Glomerular visceral epithelial cell (primary cell): ENCODE data around the gene AGO1.
A peak's percentile ranks its signal among the peaks of the same experiment; 100 is the strongest.
"Not testable (repeated sequence)": the region's sequence is repeated elsewhere in the genome, so short reads cannot be mapped to it uniquely, and the experiment has no call there.

ENCODE experiments used
- DNase-seq: peaks from one replicate; pipeline ENCODE4 v3.0.0-alpha.2; 2016; ENCODE audit errors: extremely low spot score

The AGO1 gene

GRCh38 chr1:35869245-35869950, 13.6 kb upstream of the AGO1 start:
- DNase-seq, result not testable (repeated sequence)

GRCh38 chr1:35870651-35871309, 12.2 kb upstream of the AGO1 start:
- DNase-seq, result no peak

DNA sequence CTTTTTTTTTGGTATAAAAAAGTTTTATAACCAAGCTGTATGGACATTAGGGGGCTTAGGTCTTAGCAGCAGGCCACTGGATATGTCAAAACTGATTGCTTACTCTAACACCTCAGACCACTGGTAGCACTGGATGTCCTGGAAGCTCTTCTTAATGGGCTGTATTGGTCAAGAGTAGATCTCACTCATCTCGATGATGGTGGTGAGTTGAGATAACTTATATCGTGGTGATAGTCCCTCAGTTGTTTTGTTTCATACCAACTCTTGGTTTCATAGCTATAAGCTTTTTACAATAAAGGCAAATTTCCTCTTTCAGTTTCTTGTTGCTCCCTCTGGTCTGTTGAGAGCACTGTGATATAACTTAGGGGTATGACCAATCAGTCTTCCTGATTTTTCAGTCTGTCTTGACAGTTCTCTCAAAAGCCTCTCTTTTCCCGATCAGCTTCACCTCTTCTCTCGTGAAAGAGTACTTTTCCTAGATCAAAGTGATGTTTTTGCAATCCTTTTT, 9.7 kb upstream of the AGO1 start:
- no peak for DNase-seq

DNA sequence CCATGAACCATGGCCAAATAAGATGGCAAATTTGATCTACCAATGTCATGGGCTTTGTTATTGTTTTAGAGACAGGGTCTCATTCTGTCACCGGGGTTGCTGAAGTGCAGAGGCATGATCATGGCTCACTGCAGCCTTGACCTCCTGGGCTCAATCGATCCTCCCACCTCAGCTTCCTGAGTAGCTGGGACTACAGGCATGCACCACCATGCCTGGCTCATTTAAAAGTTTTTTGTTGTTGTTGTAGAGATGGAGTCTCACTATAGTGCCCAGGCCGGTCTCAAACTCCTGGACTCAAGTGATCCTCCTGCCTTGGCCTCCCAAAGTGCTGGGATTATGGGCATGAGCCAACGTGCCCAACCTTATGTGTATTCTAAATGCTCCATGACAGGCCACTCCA, 8.9 kb upstream of the AGO1 start:
- DNase-seq, result not testable (repeated sequence)

DNA sequence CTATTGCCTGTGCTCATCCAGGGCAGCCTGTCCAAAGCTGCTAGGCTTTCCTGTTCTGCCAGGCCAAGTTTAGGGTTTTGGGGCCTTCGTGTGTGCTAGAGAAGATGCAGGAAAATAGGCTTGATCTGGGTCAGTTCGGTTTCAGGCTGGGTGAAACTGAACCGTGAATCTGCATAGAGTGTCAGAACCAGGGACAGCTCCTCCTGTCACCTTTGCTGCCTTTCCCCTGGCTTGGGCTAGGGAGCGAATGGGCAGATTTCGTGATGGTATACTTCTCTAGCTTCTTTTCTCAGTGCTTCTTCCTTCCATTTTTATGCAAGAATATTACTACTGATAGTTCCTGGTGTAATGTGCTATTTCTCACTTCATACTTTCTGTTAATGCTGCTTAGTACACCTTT, 6.0 kb upstream of the AGO1 start:
- peak; percentile 17 for DNase-seq

GRCh38 chr1:35881850-35882273, 1.1 kb upstream of the AGO1 start:
- no peak for DNase-seq

GRCh38 chr1:35882586-35882944, 444 bp upstream of the AGO1 start:
- DNase-seq, result no peak

DNA sequence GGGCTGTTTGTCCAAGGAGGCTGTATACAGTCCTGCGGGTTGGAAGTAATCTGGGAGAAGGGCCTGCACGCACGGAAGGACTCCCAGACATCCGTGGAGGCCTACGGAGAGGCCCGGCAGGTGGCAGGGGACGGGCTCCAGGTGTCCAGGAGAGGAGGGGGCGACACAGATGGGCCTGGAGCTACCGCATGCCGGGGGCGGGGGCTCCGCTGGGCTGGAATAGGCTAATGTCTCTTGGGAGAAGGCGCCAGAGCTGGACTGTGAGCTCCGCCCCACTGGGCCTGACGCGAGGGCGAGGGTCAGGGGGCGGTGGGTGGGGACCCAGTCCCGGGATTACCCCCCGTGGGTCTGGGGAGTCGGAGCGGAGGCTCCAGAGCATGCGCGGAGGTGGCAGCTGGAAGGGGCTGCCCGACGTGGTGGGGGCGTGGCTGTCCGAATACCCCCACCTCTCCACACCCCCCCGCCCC, 659 bp downstream of the AGO1 start:
- peak; percentile 49 for DNase-seq

- no peak for DNase-seq
Observed at GRCh38 chr1:35884934-35885333, 1.9 kb downstream of the AGO1 start.

DNA sequence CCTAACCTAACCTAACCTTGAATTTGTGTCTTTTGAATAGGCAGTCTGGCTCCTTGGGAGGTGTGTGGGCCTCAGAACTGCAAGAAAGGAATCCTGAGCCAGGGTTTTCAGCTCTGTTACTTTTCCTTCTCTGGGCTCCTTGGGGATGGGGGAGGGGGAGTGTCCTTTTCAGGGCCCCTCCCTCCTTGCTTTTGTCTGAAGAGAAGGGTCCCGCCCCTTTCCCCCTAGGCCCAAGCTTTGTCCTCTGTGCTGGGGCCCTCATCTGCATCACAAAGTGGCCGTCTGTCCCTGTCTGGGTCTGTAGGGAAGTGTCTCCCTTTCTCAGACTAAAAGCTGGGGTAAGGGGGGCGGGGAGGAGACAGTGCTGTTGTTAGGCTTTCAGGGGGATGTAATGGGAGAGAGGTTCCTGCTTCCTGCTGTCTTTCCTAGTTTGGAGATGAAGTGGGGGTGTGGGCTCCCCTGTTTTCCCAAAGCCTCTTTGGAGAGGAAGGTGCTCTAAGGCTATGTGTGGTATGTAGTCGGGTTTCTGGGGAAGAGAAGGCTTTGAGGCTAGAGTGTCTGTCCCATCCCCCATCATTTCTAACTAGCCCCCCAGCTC, 3.1 kb downstream of the AGO1 start:
- no peak for DNase-seq

DNA sequence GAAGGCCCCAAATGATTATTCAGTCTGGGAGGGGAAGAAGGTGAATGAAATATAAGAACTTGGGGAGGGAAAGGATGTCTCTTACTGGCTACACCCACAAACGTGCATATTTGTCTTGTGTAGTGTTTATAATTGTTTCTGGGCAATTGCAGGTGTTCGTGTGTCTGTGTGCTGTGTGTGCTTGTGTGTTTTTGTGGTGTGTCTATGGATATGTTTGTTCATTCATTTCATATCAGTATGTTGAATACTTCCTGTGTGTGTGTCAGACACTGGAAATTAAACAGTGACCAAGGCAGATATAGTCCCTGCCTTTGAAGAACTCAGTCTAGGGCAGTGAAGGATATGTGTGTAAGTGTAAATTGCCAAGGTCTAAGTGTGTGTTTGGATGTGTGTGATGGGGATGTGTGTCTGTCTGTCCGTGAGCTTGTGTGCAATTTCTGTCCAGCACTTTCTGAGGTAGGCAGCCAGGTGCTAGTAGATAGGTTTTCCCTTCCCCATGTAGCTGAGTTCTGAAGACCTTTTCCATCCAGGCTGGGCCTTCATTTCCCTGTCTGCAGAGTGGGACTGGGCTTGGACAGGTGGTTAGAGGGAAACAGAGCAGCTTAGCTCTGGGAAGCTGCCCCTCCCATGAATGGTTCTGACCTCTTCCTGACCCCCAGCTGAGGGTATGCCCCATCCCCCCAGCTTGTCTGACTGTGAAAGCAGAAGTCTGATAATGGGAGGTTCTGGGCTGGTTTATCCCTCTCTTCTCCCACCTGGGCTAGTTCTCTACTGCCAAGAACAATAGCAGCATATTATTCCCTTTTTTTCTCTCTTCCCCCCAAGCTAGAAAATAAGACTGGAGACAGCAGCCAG, 3.8 kb downstream of the AGO1 start:
- DNase-seq, result no peak

DNA sequence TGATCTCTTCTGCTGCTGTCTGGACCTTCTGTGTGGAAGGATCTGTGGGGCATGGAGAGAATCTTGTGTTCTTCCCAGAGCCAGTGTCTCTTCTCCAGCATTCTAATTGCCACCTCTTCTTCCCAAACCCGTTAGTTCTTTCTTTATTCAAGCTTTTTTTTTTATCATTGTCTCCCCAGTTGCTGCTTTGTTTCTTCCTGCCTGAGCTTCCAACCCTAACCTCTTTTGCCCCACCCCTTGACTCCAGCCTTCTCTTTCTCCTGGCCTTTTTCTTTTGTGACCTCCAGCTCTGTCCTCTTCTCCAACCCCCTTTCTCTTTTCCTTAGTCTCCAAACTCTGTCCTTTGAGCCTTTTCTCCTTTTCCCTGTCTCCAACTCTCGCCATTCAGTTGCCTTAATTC, 4.5 kb downstream of the AGO1 start:
- no peak for DNase-seq

- no peak for DNase-seq
Observed at GRCh38 chr1:35888255-35888654, 5.2 kb downstream of the AGO1 start.

DNA sequence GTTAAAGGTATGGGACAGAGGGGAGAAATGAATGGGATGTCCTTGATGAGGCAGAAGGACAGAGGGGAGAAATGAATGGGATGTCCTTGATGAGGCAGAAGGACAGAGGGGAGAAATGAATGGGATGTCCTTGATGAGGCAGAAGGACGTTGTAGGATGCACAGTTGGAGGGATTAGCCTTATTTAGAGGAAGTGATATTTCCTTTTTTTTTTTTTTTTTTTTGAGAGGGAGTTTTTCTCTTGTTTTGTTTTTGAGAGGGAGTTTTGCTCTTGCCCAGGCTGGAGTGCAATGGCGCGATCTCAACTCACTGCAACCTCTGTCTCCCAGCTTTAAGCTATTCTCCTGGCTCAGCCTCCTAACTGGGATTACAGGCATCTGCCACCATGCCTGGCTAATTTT, 6.0 kb downstream of the AGO1 start:
- not testable (repeated sequence) for DNase-seq

DNA sequence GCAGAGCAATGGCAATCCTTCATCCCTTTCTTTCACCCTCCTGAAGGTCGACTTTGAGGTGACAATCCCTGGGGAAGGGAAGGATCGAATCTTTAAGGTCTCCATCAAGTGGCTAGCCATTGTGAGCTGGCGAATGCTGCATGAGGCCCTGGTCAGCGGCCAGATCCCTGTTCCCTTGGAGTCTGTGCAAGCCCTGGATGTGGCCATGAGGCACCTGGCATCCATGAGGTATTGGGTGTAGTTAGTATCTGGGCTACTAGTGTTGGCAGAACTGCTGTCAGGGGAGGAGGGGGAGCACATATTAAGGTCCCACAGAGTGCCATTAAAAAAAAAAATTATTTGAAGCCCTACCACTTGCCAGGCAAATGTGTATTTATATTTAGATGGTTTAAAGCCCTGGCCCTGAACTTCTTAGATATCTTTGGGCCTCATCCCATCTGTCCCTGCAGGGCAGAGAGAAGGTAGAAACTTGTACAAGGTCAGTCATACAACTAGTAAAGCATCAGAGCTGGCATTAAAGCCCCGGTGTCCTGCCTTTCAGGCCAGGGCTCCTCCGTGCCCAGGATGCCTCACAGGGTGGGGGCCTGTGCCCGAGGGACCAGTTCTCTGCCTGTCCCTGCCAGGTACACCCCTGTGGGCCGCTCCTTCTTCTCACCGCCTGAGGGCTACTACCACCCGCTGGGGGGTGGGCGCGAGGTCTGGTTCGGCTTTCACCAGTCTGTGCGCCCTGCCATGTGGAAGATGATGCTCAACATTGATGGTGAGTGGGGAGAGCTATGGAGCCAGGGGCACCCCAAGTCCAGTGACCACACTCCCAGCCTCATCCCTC, 10.3 kb downstream of the AGO1 start:
- DNase-seq, result no peak

- DNase-seq, result peak; percentile 17
Observed at GRCh38 chr1:35894183-35894582, 11.2 kb downstream of the AGO1 start.

GRCh38 chr1:35894656-35895055, 11.6 kb downstream of the AGO1 start:
- DNase-seq, result no peak

DNA sequence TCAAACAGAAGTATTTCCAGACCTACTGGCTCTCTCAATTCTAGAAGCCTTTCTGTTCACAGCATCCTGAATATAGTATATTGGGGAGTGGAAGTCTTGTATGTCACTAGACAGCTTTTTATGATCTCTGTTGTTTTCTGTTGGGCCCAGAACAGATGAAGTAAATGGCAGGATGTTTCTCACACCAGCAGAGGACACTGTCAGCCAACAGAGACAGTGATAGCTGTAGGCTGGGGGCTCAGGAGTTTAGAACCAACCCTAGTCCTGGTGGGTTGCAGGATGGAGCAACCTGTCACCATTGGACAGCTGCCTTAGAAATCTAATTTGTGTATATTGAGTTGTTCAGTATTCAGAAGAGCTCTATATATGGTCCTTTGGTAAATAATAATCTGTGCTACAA, 16.9 kb downstream of the AGO1 start:
- DNase-seq, result no peak

GRCh38 chr1:35901235-35901634, 18.2 kb downstream of the AGO1 start:
- no peak for DNase-seq

DNA sequence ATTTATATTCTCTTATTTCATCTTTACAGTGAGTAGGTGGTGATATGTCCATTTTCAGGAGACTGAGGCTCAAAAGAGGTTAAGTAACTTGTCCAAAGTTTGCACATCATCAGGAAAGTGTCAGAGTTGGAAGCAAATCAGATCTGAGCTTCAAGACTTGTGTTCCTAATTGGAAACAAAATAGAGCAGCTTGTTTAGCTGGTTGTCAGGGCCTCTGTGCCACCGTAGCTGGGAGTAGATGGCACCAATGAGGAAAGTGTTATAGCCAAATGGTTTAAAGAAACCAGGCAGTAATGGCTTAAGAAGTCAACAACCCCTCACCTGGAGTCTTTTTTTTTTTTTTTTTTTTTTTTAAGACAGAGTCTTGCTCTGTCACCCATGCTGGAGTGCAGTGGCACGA, 19.7 kb downstream of the AGO1 start:
- DNase-seq, result no peak

- no peak for DNase-seq
Observed at GRCh38 chr1:35914717-35915116, 31.7 kb downstream of the AGO1 start.
